Measurements from ENCODE around the gene PTPN6.

The PTPN6 gene

DNA sequence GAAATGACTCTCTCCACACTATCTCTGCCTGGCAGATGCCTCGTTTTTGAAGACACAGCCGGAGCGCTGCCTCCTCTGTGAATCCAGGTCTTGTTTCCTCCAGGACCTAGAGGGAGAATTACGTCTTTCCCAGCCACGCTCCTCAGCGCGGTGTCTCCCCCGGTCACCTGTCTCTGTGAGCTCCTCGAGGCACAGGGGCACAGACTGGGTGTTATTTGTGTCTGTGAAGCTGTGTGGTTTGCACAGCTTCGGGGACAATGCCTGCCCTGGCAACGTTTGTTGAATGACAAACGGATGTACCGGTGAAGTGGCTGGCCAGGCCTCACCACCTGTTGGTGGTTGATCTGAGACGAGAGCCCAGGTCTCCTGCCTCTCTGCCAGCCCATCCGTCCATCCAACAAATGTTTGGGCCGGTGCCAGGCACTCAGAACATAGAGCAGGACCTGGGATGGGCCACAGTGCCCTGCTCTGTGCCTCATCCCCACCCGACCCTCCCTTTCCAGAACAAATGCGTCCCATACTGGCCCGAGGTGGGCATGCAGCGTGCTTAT lies 6.1 kb downstream of the PTPN6 start:
- DNase-seq = no peak

DNA sequence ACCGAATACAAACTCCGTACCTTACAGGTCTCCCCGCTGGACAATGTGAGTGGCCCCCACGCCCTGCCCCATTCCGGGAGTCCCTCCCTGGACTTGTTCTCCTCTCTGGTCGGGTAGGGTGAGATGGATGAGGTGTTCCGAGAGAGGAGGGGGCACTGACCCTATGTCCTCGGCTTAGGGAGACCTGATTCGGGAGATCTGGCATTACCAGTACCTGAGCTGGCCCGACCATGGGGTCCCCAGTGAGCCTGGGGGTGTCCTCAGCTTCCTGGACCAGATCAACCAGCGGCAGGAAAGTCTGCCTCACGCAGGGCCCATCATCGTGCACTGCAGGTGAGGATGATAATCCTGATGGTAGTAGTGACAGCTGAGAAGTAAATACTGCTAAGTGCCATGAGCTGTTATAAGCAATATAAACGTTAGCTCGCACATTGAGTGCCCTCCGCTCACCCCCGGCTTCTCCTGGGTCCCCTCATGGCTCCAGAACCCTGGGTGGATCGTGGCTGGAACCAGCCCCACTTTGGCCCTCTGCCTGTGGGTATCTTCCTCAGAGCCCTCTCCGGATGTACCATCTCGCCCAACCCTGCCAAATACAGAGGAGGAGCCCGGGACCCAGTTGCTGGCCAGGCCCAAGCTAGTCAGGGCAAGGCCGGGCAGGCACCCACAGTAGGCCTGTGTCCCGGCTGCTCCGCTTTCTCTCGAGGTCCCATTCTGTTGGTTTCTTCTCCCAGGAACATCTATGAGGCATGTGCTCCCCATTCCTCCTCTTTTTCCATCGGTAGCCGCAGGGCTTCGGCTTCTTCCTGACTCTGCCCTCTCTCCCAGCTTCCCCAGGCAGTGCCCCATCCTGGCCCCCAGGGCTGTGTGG lies 6.8 kb downstream of the PTPN6 start:
- DNase-seq = no peak

DNA sequence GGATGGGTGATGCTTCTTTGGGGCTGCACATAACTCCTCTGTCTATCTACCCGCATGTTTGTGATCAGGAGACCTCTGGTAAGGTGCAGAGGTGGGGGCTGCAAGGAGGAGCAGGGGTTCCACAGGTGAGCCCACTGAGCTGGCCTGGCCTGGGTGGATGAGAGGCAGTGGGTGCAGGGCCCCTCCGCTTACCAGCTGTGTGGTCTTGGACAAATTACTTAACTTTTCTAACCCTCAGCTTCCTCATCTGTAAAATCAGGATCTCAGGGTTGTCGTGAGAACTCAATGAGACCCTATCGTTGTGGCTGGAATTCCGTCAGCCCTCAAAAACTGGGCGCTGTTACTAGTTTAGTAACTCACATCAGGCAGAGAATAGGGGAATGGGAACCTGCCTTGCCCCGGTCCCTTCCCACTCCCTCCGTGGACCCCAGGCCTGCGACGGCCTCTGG lies 7.5 kb downstream of the PTPN6 start:
- DNase-seq = no peak

DNA sequence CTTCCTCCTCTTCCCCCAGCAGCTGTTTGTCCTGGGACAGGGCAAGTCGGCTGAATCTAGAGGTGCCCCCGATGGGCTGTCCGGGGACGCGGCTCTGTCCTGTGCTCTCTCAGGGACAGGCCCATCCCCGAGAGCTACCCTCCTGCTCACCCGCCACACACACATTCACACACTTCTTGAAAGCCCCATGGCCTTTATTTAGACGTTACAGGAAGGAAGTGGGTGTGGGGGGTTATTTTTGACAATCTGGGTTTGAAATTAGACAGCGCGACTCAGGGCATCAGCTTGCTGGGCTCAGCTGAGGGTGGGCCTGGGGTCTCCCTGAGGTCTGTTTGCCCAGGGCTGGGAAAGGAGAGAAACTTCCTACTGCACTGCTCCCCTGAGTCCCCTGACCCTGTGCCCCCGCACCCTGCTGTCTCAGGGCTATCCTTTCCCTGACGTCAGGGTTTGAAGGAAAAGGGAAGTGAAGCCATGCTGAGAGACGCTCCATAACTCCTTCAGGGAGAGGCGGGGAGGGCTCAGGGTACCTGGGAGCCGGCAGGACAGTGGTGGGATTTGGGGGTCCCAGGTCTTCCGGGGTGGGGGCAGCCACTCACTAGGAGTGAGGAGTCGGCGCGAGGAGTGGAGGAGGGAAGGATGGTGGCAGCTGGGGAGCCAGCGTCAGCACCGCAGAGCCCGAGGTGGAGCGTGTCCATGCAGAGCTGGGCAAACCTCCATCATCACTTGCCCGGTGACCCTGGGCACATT lies 8.1 kb downstream of the PTPN6 start:
- peak in 1 of 2 donors; percentile 46 for DNase-seq

DNA sequence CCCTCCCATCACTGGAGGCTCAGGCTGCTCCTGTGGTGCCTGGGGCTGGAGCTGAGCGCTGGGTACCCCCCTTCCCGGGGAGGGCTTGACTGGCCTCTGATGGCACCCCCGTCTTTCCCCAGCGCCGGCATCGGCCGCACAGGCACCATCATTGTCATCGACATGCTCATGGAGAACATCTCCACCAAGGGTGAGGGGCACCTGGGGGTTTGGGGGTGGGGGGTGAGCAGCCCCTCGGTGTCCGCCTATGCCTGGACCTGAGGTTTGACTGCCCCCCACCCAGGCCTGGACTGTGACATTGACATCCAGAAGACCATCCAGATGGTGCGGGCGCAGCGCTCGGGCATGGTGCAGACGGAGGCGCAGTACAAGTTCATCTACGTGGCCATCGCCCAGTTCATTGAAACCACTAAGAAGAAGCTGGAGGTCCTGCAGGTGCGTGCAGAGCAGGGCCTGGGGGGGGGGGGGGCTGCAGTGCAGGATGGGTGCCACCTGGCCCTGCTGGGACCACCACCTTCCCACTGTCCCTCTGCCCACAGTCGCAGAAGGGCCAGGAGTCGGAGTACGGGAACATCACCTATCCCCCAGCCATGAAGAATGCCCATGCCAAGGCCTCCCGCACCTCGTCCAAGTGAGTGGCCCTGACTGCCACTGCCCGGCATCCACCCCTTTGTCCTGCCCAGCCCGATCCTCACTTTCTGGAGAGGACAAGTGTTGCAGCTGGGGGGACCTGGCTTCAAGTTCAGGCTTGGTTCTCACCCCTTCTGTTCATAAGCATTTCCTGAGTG lies 8.8 kb downstream of the PTPN6 start:
- no peak for DNase-seq

DNA sequence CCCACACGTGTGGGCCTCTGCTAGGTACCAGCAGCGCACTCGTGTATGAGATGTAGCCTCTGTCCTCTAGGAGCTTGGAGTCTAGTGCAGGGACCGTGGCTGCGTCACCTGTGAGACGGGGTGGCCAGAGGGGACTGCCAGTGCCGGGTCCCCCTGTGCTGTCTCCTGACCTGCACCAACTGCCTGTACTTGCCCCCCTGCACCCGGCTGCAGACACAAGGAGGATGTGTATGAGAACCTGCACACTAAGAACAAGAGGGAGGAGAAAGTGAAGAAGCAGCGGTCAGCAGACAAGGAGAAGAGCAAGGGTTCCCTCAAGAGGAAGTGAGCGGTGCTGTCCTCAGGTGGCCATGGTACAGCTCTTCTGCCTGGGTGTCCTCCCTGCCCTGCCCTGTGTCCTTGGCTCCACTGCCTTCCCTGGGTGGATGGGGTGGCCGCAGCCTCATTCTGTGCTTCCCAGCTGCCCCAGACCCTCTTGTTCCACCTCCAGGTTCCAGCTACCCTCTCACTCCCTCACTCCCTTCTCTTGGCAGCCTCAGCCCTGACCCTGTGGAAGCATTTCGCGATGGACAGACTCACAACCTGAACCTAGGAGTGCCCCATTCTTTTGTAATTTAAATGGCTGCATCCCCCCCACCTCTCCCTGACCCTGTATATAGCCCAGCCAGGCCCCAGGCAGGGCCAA lies 9.6 kb downstream of the PTPN6 start:
- DNase-seq = no peak

DNA sequence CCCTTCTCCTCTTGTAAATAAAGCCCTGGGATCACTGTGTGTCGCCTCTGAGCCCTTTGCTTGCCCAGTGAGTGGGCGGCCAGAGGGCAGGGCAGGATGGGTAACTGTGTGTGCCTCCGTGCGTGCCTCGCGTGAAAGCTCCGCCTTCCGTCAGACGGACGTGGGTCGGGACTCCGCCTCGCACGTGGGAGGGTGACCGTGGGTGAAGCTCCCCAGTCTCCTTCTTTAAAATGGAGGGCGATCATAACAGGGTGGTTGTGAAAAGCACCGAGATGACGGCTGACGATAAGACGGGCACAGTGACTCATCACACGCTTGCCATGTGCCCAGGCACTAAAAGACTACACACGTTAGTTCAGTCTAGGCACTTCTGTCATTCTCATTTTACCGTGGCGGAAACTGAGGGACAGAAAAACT lies 10.1 kb downstream of the PTPN6 start:
- DNase-seq = peak; percentile 84 to 86

DNA sequence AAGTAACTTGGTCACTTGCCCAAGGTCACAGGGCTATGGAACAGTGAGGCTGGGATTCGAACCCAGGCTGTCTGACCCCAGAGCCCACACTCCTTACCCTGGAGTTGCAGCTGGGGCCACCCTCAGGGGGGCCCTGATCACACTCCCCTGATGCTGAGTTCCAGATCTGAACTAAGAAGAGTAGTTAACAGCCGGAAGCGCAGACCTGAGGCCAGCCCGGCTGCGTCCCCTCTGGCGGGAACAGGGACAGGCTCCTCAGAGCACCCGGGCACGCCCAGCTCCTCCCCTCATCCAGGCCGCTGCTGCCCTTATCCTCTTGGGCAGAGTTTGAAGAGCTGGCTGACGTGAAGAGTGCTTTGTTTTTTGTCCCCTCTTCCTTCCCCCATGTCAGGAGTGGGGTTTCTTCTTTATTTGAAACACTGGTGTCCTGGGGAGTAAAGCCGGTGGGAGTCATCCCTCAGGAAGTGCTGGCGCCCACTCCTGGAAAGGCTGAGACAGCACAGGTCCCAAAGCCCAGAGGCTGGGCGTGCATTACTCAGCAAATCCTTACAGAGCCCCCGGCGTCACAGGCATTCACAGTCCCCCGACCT lies 10.6 kb downstream of the PTPN6 start:
- peak in 1 of 2 donors; percentile 52 for DNase-seq

DNA sequence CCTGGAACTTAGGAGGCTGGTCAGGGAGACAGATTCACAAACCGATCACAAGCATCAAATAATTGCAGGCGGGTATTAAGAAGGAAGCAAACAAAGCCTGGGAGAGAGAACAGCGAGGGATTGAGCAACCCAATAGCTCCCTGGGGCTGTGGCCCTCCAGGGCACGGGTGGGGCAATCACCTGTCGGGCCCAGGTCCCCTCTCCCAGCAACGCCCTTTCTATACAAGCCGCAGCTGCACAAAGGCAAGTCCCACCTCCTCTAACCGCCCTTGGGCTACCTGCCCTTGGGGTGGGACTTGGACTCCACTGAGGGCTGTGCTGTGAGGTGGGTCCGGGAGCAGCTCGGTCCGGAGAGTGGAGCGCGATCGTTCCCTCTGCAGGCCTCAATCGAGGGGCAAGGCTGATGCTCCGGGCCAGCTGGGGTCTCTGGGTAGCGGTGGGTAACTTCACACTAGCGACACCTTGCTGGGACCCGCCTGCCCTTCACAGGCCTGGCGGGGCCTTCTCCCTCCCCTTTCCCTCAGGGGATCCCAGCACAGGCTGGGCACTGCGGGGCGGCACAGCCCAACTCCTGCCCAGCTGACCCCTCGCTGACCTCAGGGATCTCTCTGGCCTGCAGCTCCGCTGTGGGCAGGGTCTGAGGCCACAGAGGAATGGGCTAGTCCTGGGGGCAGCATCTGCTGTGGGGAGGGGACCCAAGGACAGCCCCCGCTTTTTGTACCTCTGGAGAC lies 11.3 kb downstream of the PTPN6 start:
- no peak for DNase-seq

DNA sequence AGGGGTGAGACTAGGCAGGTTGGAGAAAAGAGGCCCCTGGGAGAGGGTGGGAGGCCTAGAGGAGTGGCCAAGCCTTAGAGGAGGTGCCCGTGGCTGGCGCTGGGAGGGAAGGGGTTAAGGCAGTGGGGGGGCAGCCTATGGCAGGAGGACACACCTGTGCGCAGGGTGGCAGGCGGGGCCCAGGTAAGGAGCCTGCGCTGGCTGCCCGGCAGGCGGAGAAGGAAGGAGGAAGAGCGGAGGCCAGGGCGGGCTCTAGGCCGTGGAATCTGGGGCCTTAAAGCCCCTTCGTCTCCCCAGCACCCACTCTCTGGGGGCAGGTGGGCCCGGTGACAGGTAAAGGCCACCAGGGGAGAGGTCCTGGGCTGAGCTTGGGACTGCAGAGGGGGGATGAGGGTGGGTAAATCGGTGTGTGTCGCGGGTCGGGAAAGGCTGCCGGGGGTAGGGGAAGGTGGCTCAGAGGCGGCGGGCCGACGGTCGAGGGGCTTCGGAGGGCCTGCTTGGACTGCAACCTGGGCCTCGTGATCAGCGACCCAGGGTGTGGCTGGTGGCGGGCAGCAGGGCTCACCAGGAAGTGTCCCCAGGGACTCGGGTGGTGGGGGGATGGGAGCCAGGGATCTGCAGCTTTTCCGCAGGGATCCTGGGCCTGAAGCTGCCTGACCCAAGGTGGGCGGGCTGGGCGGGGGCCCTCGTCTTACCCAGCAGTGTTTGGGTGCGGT lies 12.0 kb downstream of the PTPN6 start:
- no peak for DNase-seq

DNA sequence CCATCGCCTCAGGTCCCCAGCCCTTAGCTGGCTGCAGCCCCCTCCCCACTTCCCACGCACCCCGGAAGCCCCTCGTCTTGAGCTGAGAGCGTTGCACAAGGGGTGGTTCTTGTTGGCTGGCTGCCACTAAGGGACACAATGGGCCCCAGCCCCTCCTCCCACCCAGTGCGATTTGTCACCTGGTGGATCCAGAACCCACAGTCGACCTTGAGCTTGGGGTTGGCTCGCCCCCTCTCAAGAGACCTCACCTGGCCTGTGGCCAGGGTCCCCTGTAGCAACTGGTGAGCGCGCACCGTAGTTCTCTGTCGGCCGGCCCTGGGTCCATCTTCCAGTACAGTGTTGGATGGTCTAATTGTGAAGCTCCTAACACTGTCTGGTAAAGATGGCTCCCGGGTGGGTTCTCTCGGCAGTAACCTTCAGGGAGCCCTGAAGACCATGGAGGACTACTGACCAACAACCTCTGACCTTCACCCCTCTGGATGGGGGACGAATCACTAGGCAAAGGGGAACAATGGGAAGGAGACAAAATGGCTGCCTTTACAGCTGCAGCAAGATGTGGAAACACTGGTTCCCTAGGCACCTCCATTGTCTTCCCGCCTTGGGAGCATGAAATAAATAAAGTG lies 12.7 kb downstream of the PTPN6 start:
- DNase-seq = no peak

DNA sequence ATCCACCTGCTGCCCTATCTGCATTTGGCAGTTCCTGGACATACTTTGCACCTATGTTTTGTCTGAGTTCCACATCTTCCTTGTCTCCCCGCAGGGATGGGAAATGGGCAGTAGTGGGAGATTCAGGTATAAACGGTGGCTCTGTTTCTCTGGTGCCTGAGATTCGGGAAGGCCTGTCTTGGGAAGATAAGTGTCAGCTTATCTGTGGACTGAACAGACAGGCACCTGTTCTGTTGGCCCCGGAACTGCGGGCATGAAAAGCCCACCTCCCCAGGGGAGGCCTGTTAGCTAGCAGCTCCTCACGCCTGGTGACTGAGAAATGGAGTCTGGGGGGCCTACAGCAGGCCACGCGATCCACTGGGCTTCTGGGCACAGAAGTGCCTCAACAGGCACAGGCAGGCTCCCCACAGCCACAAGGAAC lies 13.5 kb downstream of the PTPN6 start:
- DNase-seq = no peak

DNA sequence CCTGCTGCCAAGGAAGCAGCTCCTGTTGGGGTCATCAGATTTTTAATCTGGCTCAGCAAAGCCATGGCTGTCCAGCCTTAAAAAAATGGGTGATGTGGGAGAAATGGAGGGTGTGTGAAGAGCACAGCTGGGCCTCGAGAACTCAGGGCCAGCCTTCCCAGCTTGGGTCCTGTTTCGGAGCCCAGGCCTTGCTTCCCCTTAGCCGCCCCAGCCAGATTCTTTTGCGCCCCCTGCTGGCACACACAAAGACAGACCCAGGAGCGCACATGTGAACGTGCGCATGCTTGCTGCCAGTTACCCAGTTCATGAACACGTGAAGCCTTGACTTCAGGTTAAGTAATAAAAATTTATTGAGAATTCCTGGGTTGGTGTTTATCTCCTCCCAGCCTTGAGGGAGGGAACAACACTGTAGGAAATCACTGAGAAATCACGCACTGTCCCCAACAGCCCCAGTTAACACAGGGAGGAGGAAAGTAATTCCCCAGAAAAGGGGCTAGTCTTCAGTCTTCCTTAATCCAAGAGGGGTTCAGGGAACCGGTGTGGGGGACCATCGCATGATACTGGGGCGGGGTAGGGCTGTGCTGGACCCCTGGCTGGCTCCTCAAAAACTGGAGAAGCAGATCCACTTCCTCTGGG lies 14.0 kb downstream of the PTPN6 start:
- DNase-seq = peak; percentile 87 to 92

DNA sequence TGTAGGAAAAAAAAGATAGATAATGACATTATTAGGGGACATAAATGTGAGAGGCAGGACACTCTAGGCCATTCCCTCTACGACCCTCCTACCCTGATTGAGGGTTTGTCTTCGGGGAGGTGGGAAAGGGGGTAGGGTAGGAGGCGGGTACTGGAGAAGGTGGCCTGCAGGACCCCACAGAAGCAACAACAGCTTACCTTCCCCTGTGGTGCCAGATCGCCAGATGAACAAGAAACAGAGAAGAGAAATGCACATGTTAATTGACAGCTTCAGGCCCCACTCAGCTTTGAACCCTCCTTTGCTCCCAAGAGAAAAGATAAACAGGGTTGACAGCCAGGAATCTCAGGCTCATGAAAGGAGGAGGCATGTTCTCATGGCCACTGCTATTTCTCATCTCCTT lies 14.6 kb downstream of the PTPN6 start:
- no peak for DNase-seq

DNA sequence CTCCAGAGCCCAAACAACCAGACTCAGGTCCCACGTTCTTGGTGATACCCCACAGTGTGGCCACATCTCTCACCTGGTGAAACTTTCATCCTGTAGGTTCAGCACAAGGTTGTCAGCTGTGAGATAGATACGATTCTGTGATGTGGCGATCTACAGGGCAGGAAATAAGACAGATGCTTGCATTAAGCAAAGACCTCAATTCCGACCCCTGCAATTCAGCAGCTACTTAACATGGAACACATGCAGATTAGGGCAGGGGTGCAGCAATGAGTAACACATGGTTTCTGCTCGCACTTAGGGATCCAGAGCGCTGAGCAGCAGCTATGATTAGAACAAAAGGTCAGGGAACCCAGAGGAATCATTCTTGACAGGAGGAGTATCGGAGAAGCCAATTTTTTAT lies 15.2 kb downstream of the PTPN6 start:
- no peak for DNase-seq

DNA sequence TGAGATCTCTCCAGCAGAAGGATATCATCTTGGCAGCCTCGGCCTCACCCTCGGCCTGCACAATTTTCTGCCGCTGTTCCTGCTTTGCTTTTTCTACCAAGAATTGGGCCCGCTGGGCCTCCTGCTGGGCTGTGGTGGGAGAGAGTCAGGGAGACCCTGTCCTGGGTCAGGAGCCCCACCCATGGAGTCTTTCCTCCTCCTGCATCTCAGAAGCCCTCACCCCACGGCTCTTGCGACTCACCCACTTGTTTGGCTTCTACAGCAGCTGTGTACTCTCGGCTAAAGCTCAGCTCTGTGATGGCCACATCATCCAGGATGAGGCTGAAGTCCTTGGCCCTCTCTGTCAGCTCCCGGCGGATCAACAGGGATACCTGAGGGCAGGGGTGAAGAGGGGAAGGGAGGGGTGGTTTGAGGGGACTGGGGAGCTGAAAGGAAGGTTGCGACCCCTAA lies 16.5 kb downstream of the PTPN6 start:
- DNase-seq = no peak

DNA sequence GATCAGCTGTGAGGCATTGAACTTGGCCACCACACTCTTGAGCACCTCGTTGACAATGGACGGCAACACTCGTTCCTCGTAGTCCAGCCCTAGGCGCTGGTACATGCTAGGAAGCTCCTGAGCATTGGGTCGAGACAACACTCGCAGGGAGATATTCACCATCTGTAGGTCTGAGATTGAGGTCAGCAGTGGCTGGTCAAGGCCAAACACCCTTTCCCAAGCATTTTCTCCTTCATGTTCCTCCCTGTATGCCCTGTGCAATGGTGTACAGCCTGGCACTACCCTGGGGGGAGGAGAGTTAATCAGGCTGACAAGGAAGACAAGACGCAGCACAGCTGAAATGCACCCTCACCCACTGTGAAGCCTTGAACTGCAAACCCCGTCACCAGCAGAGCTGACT lies 17.3 kb downstream of the PTPN6 start:
- no peak for DNase-seq

DNA sequence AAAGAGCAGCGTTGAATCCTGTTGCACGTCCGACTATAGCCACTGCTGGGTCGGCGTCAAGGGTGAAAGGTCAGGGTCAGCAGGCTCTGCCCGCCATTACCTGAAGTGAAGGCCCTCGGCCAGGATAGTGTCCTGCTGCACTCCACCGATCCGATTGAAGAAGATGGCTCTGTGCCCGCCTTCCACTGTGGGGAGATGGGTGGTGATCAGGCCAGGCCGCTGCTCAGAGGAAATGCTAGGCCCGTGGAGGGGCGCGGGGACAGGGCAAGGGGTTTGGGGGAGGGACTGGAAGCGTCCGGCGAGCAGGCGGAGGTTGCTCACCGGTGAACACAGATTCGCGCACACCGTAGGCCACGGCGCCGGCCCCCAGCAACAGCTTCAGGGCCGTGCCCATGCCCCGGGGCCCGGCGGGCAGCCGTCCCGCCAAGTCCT lies 19.0 kb downstream of the PTPN6 start:
- DNase-seq = no peak

DNA sequence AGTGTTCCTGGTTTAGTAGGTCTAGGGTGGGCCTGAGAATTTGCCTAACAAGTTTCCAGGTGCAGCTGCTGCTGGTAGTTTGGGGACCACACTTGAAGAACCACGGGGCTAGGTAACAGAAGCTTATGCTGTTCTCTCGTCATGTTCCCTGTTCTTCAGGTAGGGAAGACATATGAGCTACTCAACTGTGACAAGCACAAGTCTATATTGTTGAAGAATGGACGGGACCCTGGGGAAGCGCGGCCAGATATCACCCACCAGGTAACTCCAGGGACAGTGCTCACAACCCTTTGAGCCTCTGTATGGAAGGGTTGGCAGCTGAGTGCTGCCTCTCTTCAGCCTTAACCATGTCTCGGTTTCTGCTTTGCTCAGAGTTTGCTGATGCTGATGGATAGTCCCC lies 23.0 kb downstream of the PTPN6 start:
- DNase-seq = no peak

All from stimulated activated CD4-positive, alpha-beta T cell treated with anti-CD3 and anti-CD28 coated beads, Interleukin-2, amount 100 ng/mL, for 48 hours (primary cell).